ENCODE results near the gene KRTAP10-1. TPM values are rescaled to one million over a fixed set of nuclear protein-coding genes. Genes with fewer than 3 reads are reported as not detected.
A peak's percentile ranks its signal among the peaks of the same experiment; 100 is the strongest.

KRTAP10-1 gene
- total RNA-seq, 1 experiment from 2014 or later: not detected

DNA sequence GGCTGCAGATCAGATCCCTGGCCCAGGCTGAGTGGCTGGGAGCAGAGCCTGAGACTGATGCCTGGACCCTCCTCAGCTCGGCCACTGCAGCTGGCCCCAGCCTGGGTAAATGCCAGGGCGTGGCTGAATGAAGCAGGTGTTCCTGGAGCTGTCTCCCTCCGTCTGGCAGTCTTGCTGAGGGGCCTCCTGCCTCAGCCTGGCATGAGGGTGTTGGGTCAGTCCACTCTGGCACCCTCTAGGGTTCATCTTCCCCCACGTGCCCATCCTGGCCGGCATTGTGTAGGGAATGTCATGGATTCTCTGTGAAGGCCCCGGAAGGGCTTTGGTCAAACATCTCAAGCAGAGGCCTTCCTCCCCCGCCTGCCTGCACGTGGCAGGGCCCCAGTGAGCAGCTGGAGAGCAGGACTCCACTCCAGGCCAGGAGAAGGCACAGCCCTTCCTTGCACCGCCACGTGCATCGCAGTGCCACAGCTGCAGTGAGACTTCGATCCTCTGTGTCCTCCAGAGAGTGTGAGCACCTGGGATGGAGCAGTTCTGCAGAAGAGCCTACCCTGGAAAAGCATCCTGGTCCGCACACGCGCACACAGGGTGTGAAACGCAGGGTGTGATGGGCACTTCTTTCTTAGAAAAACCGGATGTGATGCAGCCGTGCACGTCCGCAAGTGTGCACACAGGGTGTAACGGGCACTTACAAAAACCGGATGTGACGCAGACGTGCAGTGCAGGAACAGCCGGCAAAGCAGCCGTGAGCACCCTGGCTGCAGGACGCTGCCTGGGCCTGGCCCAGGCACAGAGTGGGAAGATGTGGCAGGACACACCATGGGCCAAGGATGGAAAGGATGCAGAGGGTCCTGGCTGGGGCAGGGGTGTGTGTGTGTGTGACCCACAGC lies 28.9 kb upstream of the KRTAP10-1 start:
- Histone ChIP-seq H3K79me2 (ENCODE audit: insufficient read depth, low read length) (no peaks in the 10 kb centered on the region), H3K18ac (ENCODE audit: insufficient read length, low read depth, low read length) (no peak overlapping the region), H3K4ac (ENCODE audit: low read depth, low read length) (no peak overlapping the region), H3K27me3 (ENCODE audit: insufficient read depth, low read length) (no peaks in the 10 kb centered on the region), H3K9me3 (ENCODE audit: control insufficient read depth, low read depth, low read length) (no peaks in the 10 kb centered on the region), H4K91ac (ENCODE audit: insufficient read length, low read depth, low read length) (no peak overlapping the region), H3K4me2 (ENCODE audit: insufficient read depth, insufficient read length, low read length) (no peak overlapping the region), H3K23me2 (ENCODE audit: insufficient read length, low read depth, low read length, poor library complexity, severe bottlenecking) (no peaks in the 10 kb centered on the region), H4K5ac (ENCODE audit: insufficient read length, low read depth, low read length) (no peak overlapping the region), H2AK5ac (ENCODE audit: insufficient read length, low read length) (no peak overlapping the region), H2BK15ac (ENCODE audit: low read depth, low read length) (no peak overlapping the region), H2BK120ac (ENCODE audit: low read depth, low read length, poor library complexity, severe bottlenecking) (no peak overlapping the region), H4K8ac (replicated peaks; ENCODE audit: insufficient read length, low read depth, low read length) (no peak overlapping the region), H4K20me1 (ENCODE audit: control insufficient read depth, insufficient read depth, insufficient read length) (no peaks in the 10 kb centered on the region), H2BK12ac (ENCODE audit: insufficient read length, low read depth, low read length) (no peak overlapping the region), H3K9ac (ENCODE audit: extremely low read depth, insufficient read length, low read length) (no peak overlapping the region), H3K79me1 (ENCODE audit: insufficient read depth, low read depth, low read length, poor library complexity, severe bottlenecking) (no peaks in the 10 kb centered on the region), H2BK5ac (ENCODE audit: insufficient read length, low read length) (no peak overlapping the region), H3T11ph (ENCODE audit: low read length) (no peak overlapping the region), H3K14ac (ENCODE audit: insufficient read depth, low read length) (no peak overlapping the region), H2AFZ (ENCODE audit: low read length) (no peak overlapping the region), H3K4me1 (ENCODE audit: insufficient read depth, low read length) (no peaks in the 10 kb centered on the region), H3K27ac (ENCODE audit: insufficient read length, low read depth, low read length) (no peak overlapping the region), H3K23ac (ENCODE audit: insufficient read length, low read depth, low read length) (no peak overlapping the region), H2BK20ac (ENCODE audit: low read depth, low read length, poor library complexity, severe bottlenecking) (no peak overlapping the region), H3K56ac (ENCODE audit: insufficient read length, low read depth, low read length) (no peak overlapping the region)
- H3K36me3 Mint-ChIP-seq (ENCODE audit: insufficient read depth in 1 of 3, low read depth in 3 of 3): peaks cover 3 to 22% (median 3%) of the 10 kb centered on the region in 3 experiments; a peak in 5 of 7 replicates
- no CpG with 5 or more reads among the region's 27 CpGs for WGBS (ENCODE audit: extremely low coverage, insufficient read length, low lambda C conversion rate)
- peaks cover 16% of the 10 kb centered on the region for H3K27me3 Mint-ChIP-seq (ENCODE audit: low read depth)
- TF ChIP-seq, protein P1, sequence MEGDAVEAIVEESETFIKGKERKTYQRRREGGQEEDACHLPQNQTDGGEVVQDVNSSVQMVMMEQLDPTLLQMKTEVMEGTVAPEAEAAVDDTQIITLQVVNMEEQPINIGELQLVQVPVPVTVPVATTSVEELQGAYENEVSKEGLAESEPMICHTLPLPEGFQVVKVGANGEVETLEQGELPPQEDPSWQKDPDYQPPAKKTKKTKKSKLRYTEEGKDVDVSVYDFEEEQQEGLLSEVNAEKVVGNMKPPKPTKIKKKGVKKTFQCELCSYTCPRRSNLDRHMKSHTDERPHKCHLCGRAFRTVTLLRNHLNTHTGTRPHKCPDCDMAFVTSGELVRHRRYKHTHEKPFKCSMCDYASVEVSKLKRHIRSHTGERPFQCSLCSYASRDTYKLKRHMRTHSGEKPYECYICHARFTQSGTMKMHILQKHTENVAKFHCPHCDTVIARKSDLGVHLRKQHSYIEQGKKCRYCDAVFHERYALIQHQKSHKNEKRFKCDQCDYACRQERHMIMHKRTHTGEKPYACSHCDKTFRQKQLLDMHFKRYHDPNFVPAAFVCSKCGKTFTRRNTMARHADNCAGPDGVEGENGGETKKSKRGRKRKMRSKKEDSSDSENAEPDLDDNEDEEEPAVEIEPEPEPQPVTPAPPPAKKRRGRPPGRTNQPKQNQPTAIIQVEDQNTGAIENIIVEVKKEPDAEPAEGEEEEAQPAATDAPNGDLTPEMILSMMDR (conservative IDR thresholded peaks at IDR 0.05): no peak
- no peak for DNase-seq
- peak overlapping the region in 1 of 3 experiments; percentile 77; a peak in 2 of 7 replicates for H3K27ac Mint-ChIP-seq
- H3K4me1 Mint-ChIP-seq: no peaks in the 10 kb centered on the region; a peak in 1 of 4 replicates
- no peak overlapping the region for H3K4me3 Mint-ChIP-seq
- peaks cover 19 to 20% of the 10 kb centered on the region in 2 experiments for H3K9me3 Mint-ChIP-seq
